Measurements from ENCODE around the gene EGFLAM.

Gene EGFLAM

DNA sequence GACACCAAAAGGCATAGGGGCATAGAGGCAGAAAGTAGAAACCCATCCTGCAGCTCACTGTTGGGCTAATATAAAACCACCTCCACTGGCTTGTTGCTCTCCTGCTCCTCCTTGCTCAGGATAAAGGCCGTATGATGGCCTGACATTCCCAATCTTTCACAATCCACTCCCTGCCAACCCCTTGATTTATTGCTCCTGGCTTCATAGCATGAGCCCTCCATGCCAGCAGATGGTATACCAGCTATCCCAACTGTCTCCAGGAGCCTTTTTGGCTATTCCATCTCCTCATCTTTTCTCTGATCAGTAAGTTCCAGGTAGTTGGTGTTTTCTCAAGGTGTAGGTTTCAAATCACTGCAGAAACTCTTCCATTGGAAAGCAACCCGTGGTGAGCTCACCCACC lies 128.8 kb downstream of the EGFLAM start:
- no peak for TF ChIP-seq CTCF (IDR thresholded peaks at IDR 0.05; ENCODE audit: control insufficient read depth, insufficient read depth, low read depth, low read length, missing control alignments)
- no peak overlapping the region for H3K4me3 ChIP-seq (ENCODE audit: control insufficient read depth, low read depth, low read length)

DNA sequence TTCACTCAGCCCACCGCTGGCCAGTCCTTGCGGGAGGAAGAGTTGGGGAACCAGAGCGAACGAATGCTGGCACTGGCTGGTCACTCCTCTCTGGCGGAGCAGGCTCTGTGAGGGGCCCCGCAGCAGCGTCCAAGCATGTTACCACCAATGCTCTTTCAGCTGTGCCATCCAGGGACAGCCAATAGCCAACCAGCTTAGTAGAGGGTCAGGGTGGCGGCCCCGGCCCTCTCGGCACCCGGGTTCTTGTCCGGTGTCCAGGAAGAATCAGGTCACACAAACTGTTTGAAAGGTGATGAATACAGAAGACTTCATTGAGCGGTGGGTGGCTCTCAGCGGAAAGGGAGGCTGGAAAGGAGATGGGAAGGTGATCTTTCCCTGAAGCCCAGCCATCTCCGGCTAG lies 135.3 kb downstream of the EGFLAM start:
- no peak for TF ChIP-seq CTCF (IDR thresholded peaks at IDR 0.05; ENCODE audit: control insufficient read depth, insufficient read depth, low read depth, low read length, missing control alignments)
- DNase-seq (ENCODE audit: low read depth): no peak
- H3K4me3 ChIP-seq (ENCODE audit: control insufficient read depth, low read depth, low read length): no peak overlapping the region

More for the DNA sequence above, 128.8 kb downstream of the EGFLAM start:
- no peak for DNase-seq (ENCODE audit: low read depth)

GRCh38 chr5:38396766-38397165 lies 138.4 kb downstream of the EGFLAM start:
- no peak for TF ChIP-seq CTCF (IDR thresholded peaks at IDR 0.05; ENCODE audit: control insufficient read depth, insufficient read depth, low read depth, low read length, missing control alignments)
- DNase-seq (ENCODE audit: low read depth): no peak
- H3K4me3 ChIP-seq (ENCODE audit: control insufficient read depth, low read depth, low read length): no peak overlapping the region

DNA sequence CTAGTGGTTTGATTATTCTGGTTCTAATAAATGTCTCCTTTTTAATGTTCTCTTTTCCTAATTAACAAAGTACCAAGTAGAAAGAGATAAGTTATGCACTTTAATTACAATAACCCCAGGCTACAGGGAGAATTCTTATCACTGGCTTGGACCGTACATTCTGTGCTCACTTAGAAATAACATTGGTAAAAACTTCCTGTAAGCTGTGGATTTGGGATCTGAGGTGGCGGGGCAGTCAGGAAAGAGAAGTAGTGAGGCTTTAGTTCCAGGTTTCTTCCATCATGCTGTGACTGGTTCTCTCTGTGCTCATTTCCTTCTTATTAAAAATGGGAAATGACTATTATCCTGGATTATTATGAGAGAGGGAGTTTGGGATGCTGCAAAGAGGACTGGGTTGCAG lies 142.0 kb downstream of the EGFLAM start:
- no peak overlapping the region for H3K4me3 ChIP-seq (ENCODE audit: control insufficient read depth, low read depth, low read length)
- no peak for TF ChIP-seq CTCF (IDR thresholded peaks at IDR 0.05; ENCODE audit: control insufficient read depth, insufficient read depth, low read depth, low read length, missing control alignments)
- DNase-seq (ENCODE audit: low read depth): no peak

DNA sequence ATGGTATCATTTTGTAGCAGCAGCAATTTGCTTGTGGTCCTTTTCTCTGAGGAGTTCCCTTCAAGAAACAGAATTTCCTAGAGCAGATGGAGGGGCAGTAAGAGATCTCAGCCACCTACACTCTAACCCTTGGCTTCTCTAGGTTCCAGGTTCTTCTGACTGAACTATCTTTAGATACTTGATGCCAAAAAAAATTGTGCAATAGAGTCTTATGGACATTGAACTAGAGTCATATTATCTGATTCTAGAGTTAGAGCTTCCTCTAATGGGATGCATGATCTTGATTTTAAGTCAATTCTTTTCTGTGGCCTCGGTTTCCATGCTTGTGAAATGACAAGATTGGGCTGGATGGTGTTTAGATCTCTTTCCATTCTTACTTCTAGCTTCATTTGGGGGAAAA lies 142.8 kb downstream of the EGFLAM start:
- TF ChIP-seq CTCF (IDR thresholded peaks at IDR 0.05; ENCODE audit: control insufficient read depth, insufficient read depth, low read depth, low read length, missing control alignments): no peak
- H3K4me3 ChIP-seq (ENCODE audit: control insufficient read depth, low read depth, low read length): no peak overlapping the region
- no peak for DNase-seq (ENCODE audit: low read depth)

DNA sequence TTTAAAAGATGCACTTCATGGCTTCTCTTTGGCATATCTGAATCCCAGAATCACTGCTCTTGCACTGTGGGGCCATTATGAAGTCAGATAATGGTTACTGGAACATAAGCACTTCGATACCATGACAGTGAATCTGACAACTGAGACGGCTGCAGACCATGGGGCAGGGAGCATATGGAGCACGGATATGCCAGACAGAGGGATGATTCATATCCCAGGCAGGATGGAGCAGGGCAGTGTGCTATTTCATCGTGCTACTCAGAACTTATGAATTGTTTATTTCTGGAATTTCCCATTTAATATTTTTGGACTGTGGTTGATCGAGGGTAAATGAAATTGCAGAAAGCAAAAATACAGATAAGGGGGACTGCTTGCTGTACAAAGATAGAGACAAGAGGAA lies 145.0 kb downstream of the EGFLAM start:
- DNase-seq (ENCODE audit: low read depth): no peak
- no peak for TF ChIP-seq CTCF (IDR thresholded peaks at IDR 0.05; ENCODE audit: control insufficient read depth, insufficient read depth, low read depth, low read length, missing control alignments)
- no peak overlapping the region for H3K4me3 ChIP-seq (ENCODE audit: control insufficient read depth, low read depth, low read length)

Data from AG09309 (cell line).